Neural cell (in vitro differentiated cells): ENCODE measurements around the gene ERBB3. TPM values are rescaled to one million over a fixed set of nuclear protein-coding genes. Genes with fewer than 3 reads are reported as not detected.

Experiments
- H2AFZ ChIP-seq: fragments of 200-600, 300-800 bp; sonication (generic), shearing (Covaris generic); 2 replicates; pipeline ENCODE4 v1.6.0; 2014; ENCODE audit warnings: low read depth, mild to moderate bottlenecking, antibody characterized with exemption, low read length, moderate library complexity
- H3F3A ChIP-seq: fragments of 200-600 bp; shearing (Covaris generic); 2 replicates; pipeline ENCODE4 v1.6.1; 2016; ENCODE audit warnings: mild to moderate bottlenecking, moderate library complexity, mixed read lengths, antibody characterized with exemption, low read length; ENCODE audit not compliant: insufficient read depth, poor library complexity, severe bottlenecking
- H3K27ac ChIP-seq: fragments of 200-600, 300-800 bp; sonication (generic), shearing (Covaris generic); 2 replicates; pipeline ENCODE4 v1.5.1; 2014; ENCODE audit warnings: mild to moderate bottlenecking, low read length, moderate library complexity
- H3K27me3 ChIP-seq: fragments of 300-800, 200-600 bp; sonication (generic), shearing (Covaris generic); 2 replicates; pipeline ENCODE4 v1.6.0; 2014; ENCODE audit warnings: mild to moderate bottlenecking, low read depth, low read length, moderate library complexity; ENCODE audit not compliant: insufficient read depth
- H3K36me3 ChIP-seq: fragments of 300-800, 200-600 bp; sonication (generic), shearing (Covaris generic); 2 replicates; pipeline ENCODE4 v1.5.1; 2014; ENCODE audit warnings: mild to moderate bottlenecking, antibody characterized with exemption, low read length, moderate library complexity; ENCODE audit not compliant: insufficient read depth
- H3K4me2 ChIP-seq: fragments of 300-800, 200-600 bp; sonication (generic), shearing (Covaris generic); 2 replicates; pipeline ENCODE4 v1.6.0; 2014; ENCODE audit warnings: mild to moderate bottlenecking, low read length
- H3K4me3 ChIP-seq: fragments of 300-800, 200-600 bp; sonication (generic), shearing (Covaris generic); 2 replicates; pipeline ENCODE4 v1.5.1; 2014; ENCODE audit warnings: mild to moderate bottlenecking, low read length, moderate library complexity
- H3K79me2 ChIP-seq: fragments of 200-600 bp; shearing (Covaris generic); replicated peaks from 2 replicates; pipeline ENCODE4 v1.6.0; 2014; ENCODE audit warnings: mild to moderate bottlenecking, low read length, moderate library complexity; ENCODE audit not compliant: insufficient read depth
- H3K9ac ChIP-seq: fragments of 300-800, 200-600 bp; sonication (generic), shearing (Covaris generic); 2 replicates; pipeline ENCODE4 v1.6.1; 2016; ENCODE audit warnings: mild to moderate bottlenecking, low read length, mixed read lengths
- H3K9me2 ChIP-seq: fragments of 200-600 bp; shearing (Covaris generic); 2 replicates; pipeline ENCODE4 v1.6.1; 2016; ENCODE audit warnings: mild to moderate bottlenecking, low read length, mixed read lengths; ENCODE audit not compliant: insufficient read depth
- H3K9me3 ChIP-seq: fragments of 200-600, 300-800 bp; sonication (generic), shearing (Covaris generic); 2 replicates; pipeline ENCODE4 v1.6.1; 2016; ENCODE audit warnings: mild to moderate bottlenecking, mixed run types, low read length, moderate library complexity, mixed read lengths
- H4K20me1 ChIP-seq: fragments of 200-600 bp; shearing (Covaris generic); 2 replicates; pipeline ENCODE4 v1.6.1; 2016; ENCODE audit warnings: mild to moderate bottlenecking, mixed run types; ENCODE audit not compliant: insufficient read depth
- EP300 ChIP-seq: fragments of 450-650 bp; conservative IDR thresholded peaks from 2 replicates; pipeline ENCODE4 v1.6.1; 2014; ENCODE audit warnings: antibody characterized with exemption, mild to moderate bottlenecking, moderate library complexity; ENCODE audit not compliant: poor library complexity, severe bottlenecking
- EZH2 ChIP-seq: fragments of 200-600, 300-800 bp; shearing (Covaris generic), sonication (generic); IDR thresholded peaks from 2 replicates; pipeline ENCODE4 v1.6.1; 2014; ENCODE audit warnings: antibody characterized with exemption, low read length, borderline replicate concordance, mild to moderate bottlenecking; ENCODE audit not compliant: insufficient read depth, poor library complexity, severe bottlenecking
- MXI1 ChIP-seq: fragments of 450-650 bp; conservative IDR thresholded peaks from 2 replicates; pipeline ENCODE4 v1.6.1; 2014; ENCODE audit warnings: antibody characterized with exemption, mild to moderate bottlenecking; ENCODE audit not compliant: poor library complexity, severe bottlenecking
- POLR2AphosphoS5 ChIP-seq: IDR thresholded peaks from 2 replicates; pipeline ENCODE4 v1.6.1; 2012
- RAD21 ChIP-seq: fragments of 450-650 bp; conservative IDR thresholded peaks from 2 replicates; pipeline ENCODE4 v1.6.1; 2014; ENCODE audit warnings: antibody characterized with exemption, mild to moderate bottlenecking, moderate library complexity
- SMC3 ChIP-seq: fragments of 450-650 bp; conservative IDR thresholded peaks from 2 replicates; pipeline ENCODE4 v1.6.1; 2014; ENCODE audit warnings: antibody characterized with exemption, mild to moderate bottlenecking, moderate library complexity; ENCODE audit not compliant: poor library complexity
- TAF1 ChIP-seq: IDR thresholded peaks from 2 replicates; pipeline ENCODE4 v1.6.1; 2012; ENCODE audit warnings: low read depth
- polyA plus RNA-seq: library from polyadenylated mRNA; depleted of rRNA; stranded (reverse); fragments of >200 nt; gene quantifications from 2 replicates; pipeline ENCODE4 v1.2.3, GENCODE V29; 2014
- TF ChIP-seq, protein P1 (sequence below): fragments of 450-650 bp; IDR thresholded peaks from 2 replicates; pipeline ENCODE4 v1.5.1; 2014; ENCODE audit warnings: antibody characterized with exemption, mild to moderate bottlenecking, moderate library complexity; ENCODE audit not compliant: poor library complexity, severe bottlenecking
- TF ChIP-seq, protein P2 (sequence below): IDR thresholded peaks from 2 replicates; pipeline ENCODE4 v1.6.1; 2012; ENCODE audit warnings: borderline replicate concordance

Gene ERBB3
- polyA plus RNA-seq, 1 donor from 2014 or later = 0.58 TPM

DNA sequence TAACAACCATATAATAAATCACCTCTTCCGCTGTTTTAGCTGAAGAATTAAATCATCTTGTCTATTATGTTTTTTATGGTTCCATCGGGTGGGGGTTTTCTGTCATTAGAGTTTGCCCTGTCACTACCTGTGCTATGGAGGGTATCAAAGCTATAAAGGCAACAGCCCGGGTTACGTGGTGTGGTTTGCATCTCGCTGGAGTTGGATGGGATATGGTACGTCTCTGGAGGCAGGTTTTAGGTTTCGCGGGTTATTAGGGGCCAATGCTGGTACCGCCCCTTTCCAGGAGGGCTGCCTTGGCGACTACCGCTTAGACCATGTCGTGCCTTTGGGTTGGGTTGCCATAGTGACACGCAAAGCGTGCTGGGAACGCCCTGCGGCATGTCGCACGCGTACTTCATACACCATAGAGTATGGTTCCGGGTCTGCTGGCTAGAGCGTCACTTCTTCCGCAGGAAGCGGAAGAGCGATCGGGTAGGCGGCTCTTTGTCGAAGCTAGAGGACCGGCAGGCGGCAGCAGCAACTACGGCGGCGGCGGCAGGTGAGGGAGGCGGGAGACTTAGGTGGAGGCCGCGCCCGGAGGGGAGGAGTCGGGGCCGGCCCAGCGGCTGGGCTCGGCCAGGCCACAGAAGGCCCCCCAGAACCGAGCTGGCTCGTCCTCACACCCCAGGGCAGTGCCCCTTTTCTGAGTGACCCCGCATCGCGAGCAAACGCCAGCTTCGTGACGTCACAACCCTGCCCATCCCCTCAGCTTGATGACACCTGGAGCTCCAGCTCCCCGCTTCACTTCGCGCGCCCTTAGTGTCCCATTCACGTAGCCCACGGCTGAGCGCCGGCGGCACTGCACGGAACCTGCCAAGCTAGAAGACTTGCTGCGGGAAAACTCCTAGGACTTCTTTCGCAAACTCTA is 38.1 kb downstream of the ERBB3 start, which contains the start of gene ZC3H10:
ZC3H10 (plus strand) TSS at position 489 of the 910 bp plus-strand sequence. CDS start 2,297 bp downstream, outside the sequence.
- Histone ChIP-seq H3K79me2 (peaks cover 28% of the 10 kb centered on the region), H3K36me3 (no peaks in the 10 kb centered on the region), H3F3A (peaks cover 6% of the 10 kb centered on the region), H3K9me2 (no peaks in the 10 kb centered on the region), H2AFZ (peak within 1 kb of the TSS; percentile 70), H3K4me3 (peak within 1 kb of the TSS; percentile 69), H3K27ac (peak within 1 kb of the TSS; percentile 93), H3K9me3 (no peaks in the 10 kb centered on the region), H3K9ac (peak within 1 kb of the TSS; percentile 91), H4K20me1 (no peaks in the 10 kb centered on the region), H3K27me3 (no peaks in the 10 kb centered on the region), H3K4me2 (peak within 1 kb of the TSS; percentile 100)
- peak; percentile 90 for TF ChIP-seq TAF1
- TF ChIP-seq, protein P1, sequence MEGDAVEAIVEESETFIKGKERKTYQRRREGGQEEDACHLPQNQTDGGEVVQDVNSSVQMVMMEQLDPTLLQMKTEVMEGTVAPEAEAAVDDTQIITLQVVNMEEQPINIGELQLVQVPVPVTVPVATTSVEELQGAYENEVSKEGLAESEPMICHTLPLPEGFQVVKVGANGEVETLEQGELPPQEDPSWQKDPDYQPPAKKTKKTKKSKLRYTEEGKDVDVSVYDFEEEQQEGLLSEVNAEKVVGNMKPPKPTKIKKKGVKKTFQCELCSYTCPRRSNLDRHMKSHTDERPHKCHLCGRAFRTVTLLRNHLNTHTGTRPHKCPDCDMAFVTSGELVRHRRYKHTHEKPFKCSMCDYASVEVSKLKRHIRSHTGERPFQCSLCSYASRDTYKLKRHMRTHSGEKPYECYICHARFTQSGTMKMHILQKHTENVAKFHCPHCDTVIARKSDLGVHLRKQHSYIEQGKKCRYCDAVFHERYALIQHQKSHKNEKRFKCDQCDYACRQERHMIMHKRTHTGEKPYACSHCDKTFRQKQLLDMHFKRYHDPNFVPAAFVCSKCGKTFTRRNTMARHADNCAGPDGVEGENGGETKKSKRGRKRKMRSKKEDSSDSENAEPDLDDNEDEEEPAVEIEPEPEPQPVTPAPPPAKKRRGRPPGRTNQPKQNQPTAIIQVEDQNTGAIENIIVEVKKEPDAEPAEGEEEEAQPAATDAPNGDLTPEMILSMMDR = peak; percentile 86
- TF ChIP-seq SMC3 = peak; percentile 52
- TF ChIP-seq, protein P2, sequence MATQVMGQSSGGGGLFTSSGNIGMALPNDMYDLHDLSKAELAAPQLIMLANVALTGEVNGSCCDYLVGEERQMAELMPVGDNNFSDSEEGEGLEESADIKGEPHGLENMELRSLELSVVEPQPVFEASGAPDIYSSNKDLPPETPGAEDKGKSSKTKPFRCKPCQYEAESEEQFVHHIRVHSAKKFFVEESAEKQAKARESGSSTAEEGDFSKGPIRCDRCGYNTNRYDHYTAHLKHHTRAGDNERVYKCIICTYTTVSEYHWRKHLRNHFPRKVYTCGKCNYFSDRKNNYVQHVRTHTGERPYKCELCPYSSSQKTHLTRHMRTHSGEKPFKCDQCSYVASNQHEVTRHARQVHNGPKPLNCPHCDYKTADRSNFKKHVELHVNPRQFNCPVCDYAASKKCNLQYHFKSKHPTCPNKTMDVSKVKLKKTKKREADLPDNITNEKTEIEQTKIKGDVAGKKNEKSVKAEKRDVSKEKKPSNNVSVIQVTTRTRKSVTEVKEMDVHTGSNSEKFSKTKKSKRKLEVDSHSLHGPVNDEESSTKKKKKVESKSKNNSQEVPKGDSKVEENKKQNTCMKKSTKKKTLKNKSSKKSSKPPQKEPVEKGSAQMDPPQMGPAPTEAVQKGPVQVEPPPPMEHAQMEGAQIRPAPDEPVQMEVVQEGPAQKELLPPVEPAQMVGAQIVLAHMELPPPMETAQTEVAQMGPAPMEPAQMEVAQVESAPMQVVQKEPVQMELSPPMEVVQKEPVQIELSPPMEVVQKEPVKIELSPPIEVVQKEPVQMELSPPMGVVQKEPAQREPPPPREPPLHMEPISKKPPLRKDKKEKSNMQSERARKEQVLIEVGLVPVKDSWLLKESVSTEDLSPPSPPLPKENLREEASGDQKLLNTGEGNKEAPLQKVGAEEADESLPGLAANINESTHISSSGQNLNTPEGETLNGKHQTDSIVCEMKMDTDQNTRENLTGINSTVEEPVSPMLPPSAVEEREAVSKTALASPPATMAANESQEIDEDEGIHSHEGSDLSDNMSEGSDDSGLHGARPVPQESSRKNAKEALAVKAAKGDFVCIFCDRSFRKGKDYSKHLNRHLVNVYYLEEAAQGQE = peak; percentile 42
- TF ChIP-seq MXI1 = peak; percentile 98
- TF ChIP-seq EP300 = peak; percentile 82
- peak; percentile 31 for TF ChIP-seq RAD21
- TF ChIP-seq EZH2 = no peak
- TF ChIP-seq POLR2AphosphoS5 = peak; percentile 98

DNA sequence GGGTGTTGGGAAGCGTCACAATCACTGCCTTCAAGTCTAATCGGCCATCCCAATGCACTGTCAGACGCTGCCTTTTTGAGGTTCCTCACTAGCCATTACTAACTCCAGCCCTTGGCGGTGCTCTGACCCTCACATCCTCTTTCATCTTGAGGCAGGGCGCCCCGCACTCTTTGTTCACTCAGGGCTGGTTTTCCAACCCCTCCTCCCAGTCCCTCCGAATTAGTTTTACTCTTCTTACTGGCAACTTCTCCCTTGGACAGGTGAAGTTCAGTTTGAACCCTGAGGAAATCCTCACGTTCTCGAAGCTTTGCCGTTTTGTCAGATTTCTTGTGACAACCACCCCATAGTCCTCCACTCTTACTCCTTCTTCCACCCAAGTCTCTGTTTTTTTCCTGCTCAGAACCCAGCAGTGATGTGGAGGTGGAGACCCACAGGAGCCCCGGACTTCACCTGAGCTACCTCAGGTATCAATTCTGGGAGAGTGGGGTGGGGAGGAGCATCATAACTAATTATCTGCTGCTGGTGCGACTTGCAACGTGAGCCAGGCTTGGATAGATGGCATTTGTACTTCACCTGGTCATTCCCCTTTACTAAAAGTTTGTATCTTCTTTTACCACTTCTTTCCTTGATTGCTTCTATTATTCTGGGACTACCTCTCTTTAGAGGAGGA is 38.9 kb downstream of the ERBB3 start:
- TF ChIP-seq TAF1 (no peak), POLR2AphosphoS5 (no peak)
- Histone ChIP-seq H3K9me2 (no peaks in the 10 kb centered on the region), H3K9me3 (no peaks in the 10 kb centered on the region), H3K79me2 (peaks cover 28% of the 10 kb centered on the region), H2AFZ (peak overlapping the region; percentile 70), H4K20me1 (no peaks in the 10 kb centered on the region), H3F3A (peaks cover 6% of the 10 kb centered on the region), H3K4me2 (peak overlapping the region; percentile 100), H3K27me3 (no peaks in the 10 kb centered on the region), H3K4me3 (peak overlapping the region; percentile 69), H3K36me3 (no peaks in the 10 kb centered on the region), H3K9ac (peak overlapping the region; percentile 91), H3K27ac (peak overlapping the region; percentile 93)
